ENCODE results near the gene INPP5B. TPM values are rescaled to one million over a fixed set of nuclear protein-coding genes. Genes with fewer than 3 reads are reported as not detected.

Gene INPP5B
- total RNA-seq, 1 experiment from 2014 or later, result 21.5 TPM

DNA sequence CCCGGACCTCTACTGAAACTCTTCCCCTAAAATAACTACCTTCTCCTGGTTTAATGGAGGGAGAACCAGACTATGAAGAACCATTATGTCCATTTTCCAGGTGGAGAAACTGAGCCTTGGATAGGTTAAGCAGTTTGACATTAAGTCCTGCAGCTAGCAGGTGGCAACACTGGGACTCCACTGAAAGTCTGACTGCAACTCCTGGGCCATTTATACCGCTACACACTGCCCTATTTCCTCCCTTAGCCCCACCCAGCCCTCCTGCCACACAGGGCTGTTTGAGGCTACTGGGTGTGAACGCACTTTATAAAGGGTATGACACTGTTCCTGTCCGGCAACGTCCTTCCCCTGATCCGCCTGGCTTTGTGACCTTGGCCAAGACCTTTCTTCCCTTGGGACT is 511 bp upstream of the INPP5B start:
- CTCF ChIA-PET, result interaction anchor here (0.8 kb wide), 1 partner anchor 16 kb away, joined by 4 read pairs; no protein-coding TSS in a partner anchor
- H3K36me3 Mint-ChIP-seq (ENCODE audit: insufficient read depth, unreplicated experiment), result peaks cover 20% of the 10 kb centered on the region
- no peaks in the 10 kb centered on the region for H3K27me3 Mint-ChIP-seq (ENCODE audit: unreplicated experiment)
- peaks cover 14% of the 10 kb centered on the region for H3K4me1 Mint-ChIP-seq (ENCODE audit: low read depth, unreplicated experiment)
- no peaks in the 10 kb centered on the region for H3K9me3 Mint-ChIP-seq (ENCODE audit: low read depth, unreplicated experiment)
- DNase-seq, result no peak
- peak overlapping the region; percentile 97 for H3K4me3 Mint-ChIP-seq (ENCODE audit: low read depth, unreplicated experiment)
- intact Hi-C loops (cut with micrococcal nuclease; ENCODE audit: unreplicated experiment), result no loop called here
- peak overlapping the region; percentile 98 for H3K27ac Mint-ChIP-seq (ENCODE audit: unreplicated experiment)
- no TSS peak for BruUV-seq (replicated peaks)
- TF ChIP-seq, protein P1, sequence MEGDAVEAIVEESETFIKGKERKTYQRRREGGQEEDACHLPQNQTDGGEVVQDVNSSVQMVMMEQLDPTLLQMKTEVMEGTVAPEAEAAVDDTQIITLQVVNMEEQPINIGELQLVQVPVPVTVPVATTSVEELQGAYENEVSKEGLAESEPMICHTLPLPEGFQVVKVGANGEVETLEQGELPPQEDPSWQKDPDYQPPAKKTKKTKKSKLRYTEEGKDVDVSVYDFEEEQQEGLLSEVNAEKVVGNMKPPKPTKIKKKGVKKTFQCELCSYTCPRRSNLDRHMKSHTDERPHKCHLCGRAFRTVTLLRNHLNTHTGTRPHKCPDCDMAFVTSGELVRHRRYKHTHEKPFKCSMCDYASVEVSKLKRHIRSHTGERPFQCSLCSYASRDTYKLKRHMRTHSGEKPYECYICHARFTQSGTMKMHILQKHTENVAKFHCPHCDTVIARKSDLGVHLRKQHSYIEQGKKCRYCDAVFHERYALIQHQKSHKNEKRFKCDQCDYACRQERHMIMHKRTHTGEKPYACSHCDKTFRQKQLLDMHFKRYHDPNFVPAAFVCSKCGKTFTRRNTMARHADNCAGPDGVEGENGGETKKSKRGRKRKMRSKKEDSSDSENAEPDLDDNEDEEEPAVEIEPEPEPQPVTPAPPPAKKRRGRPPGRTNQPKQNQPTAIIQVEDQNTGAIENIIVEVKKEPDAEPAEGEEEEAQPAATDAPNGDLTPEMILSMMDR (IDR thresholded peaks at IDR 0.05; ENCODE audit: unreplicated experiment), result no peak

DNA sequence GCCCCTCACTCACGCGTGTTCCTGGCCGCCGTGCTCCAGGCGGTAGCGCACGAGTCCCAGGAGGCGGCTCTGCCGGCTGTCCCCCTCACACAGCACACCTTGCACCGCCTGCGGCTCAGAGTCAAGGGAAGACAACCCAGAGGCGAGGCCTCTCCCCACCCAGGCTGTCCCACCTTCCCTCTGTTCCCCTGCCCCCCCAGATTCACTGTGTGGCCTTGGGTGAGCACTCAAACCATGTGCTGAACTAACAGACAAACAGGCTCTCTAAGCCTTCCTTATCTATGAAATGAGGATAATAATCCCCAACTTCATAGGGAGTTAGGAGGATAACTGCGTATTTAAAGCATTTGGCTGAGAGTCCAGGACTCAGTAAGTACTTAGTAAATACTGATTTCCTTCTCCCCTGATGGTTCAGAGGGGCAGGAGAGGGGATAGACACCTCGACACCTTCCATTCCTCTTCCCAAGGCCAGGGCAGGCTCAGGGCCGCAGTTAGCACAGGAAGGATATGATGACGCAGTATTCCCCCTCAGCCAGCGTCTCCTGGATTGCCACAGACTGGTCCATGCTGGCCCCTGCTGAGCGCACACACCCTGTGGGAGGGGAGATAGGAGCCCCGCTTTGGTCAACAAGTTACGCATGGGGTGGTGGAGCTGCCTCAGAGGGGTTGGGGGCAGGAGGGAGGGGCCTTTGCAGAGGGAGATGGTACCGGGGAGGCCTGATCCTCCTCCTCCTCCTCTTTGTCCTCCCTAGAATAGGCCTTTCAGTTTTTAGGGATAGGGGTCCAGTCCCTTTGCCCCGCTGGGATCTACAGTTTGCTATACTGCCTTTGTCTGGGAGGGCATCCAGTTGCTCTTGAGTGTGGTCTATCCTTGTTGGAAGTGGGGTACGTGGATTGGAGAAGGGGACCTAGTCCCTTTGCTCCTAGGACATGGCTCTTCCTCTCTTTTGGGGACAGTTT is 830 bp downstream of the INPP5B start:
- CTCF ChIA-PET, result interaction anchor here (0.8 kb wide), 1 partner anchor 14 kb away, joined by 4 read pairs; no protein-coding TSS in a partner anchor
- TSS peak; percentile 52 for BruUV-seq (replicated peaks)
- intact Hi-C loops (cut with micrococcal nuclease; ENCODE audit: unreplicated experiment), result no loop called here
- H3K36me3 Mint-ChIP-seq (ENCODE audit: insufficient read depth, unreplicated experiment), result peaks cover 20% of the 10 kb centered on the region
- TF ChIP-seq, protein P1 (IDR thresholded peaks at IDR 0.05; ENCODE audit: unreplicated experiment), result no peak
- H3K27ac Mint-ChIP-seq (ENCODE audit: unreplicated experiment), result peak overlapping the region; percentile 98
- H3K4me3 Mint-ChIP-seq (ENCODE audit: low read depth, unreplicated experiment), result peak overlapping the region; percentile 97
- H3K4me1 Mint-ChIP-seq (ENCODE audit: low read depth, unreplicated experiment), result peaks cover 14% of the 10 kb centered on the region
- no peaks in the 10 kb centered on the region for H3K27me3 Mint-ChIP-seq (ENCODE audit: unreplicated experiment)
- H3K9me3 Mint-ChIP-seq (ENCODE audit: low read depth, unreplicated experiment), result no peaks in the 10 kb centered on the region
- no peak for DNase-seq

DNA sequence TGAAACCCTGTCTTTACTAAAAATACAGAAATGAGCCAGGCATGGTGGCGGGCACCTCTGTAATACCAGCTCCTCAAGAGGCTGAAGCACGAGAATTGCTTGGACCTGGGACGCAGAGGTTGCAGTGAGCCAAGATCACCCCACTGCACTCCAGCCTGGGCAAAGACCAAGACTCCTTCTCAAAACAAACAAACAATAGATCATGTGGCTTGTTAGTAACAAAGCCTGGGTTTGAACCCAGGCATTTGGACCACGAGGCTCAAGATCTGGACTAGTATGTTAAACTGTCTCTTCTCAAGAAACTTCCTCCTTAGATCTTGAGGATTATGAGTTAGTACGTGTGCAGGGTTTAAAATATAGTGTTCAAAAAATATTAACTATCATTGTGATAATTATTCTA is 1.6 kb downstream of the INPP5B start:
- no peak overlapping the region for H3K27ac Mint-ChIP-seq (ENCODE audit: unreplicated experiment)
- intact Hi-C loops (cut with micrococcal nuclease; ENCODE audit: unreplicated experiment), result no loop called here
- no peak overlapping the region for H3K4me3 Mint-ChIP-seq (ENCODE audit: low read depth, unreplicated experiment)

DNA sequence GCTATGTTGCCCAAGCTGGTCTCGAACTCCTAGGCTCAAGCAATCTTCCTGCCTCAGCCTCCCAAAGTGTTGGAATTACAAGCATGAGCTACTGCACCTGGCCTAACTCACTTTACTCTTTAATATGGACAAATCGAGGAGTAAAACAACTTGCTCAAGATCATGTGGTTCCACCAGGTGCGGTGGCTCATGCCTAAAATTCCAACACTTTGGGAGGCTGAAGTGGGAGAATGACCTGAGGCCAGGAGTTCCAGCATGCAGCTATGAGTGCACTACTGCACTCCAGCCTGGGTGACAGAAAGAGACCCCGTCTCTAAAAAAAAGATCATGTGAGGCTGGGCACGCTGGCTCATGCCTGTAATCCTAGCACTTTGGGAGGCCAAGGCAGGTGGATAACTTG is 2.0 kb downstream of the INPP5B start:
- Mint-ChIP-seq H3K4me3 (ENCODE audit: low read depth, unreplicated experiment) (no peak overlapping the region), H3K27ac (ENCODE audit: unreplicated experiment) (no peak overlapping the region), H3K36me3 (ENCODE audit: insufficient read depth, unreplicated experiment) (peaks cover 20% of the 10 kb centered on the region), H3K9me3 (ENCODE audit: low read depth, unreplicated experiment) (no peaks in the 10 kb centered on the region), H3K4me1 (ENCODE audit: low read depth, unreplicated experiment) (peaks cover 14% of the 10 kb centered on the region), H3K27me3 (ENCODE audit: unreplicated experiment) (no peaks in the 10 kb centered on the region)
- no peak for DNase-seq
- no TSS peak for BruUV-seq (replicated peaks)
- TF ChIP-seq, protein P1 (IDR thresholded peaks at IDR 0.05; ENCODE audit: unreplicated experiment), result no peak
- CTCF ChIA-PET, result interaction anchor here (1.4 kb wide), 1 partner anchor 13 kb away, joined by 5 read pairs; no protein-coding TSS in a partner anchor
- intact Hi-C loops (cut with micrococcal nuclease; ENCODE audit: unreplicated experiment), result no loop called here

More for the DNA sequence above, 1.6 kb downstream of the INPP5B start:
- no peak for DNase-seq
- no peaks in the 10 kb centered on the region for H3K27me3 Mint-ChIP-seq (ENCODE audit: unreplicated experiment)
- peaks cover 20% of the 10 kb centered on the region for H3K36me3 Mint-ChIP-seq (ENCODE audit: insufficient read depth, unreplicated experiment)
- no TSS peak for BruUV-seq (replicated peaks)
- peaks cover 14% of the 10 kb centered on the region for H3K4me1 Mint-ChIP-seq (ENCODE audit: low read depth, unreplicated experiment)
- CTCF ChIA-PET, result interaction anchor here (1.4 kb wide), 1 partner anchor 14 kb away, joined by 5 read pairs; no protein-coding TSS in a partner anchor
- no peaks in the 10 kb centered on the region for H3K9me3 Mint-ChIP-seq (ENCODE audit: low read depth, unreplicated experiment)
- TF ChIP-seq, protein P1 (IDR thresholded peaks at IDR 0.05; ENCODE audit: unreplicated experiment), result no peak

Data from Calu3 (cell line).